Suprapubic skin (tissue), 4 donors: ENCODE data around the gene NFIA.

Experiments
- CTCF ChIP-seq, 2 donors: fragments of 200-600 bp in 1 of 2; fragments of 450-650 bp in 1 of 2; sonication (generic) in 1 of 2; IDR thresholded peaks; one replicate each; pipeline ENCODE4 v1.5.1; 2016 to 2019; ENCODE audit warnings: antibody characterized with exemption in 2 of 2, mild to moderate bottlenecking in 1 of 2, moderate library complexity in 1 of 2
- EP300 ChIP-seq: sonication (generic); formaldehyde crosslinking; IDR thresholded peaks from one replicate; pipeline ENCODE4 v1.6.1; 2017; ENCODE audit warnings: antibody characterized with exemption
- POLR2A ChIP-seq, 2 donors: fragments of 450-650 bp; IDR thresholded peaks; one replicate each; pipeline ENCODE4 v1.6.1; 2017; ENCODE audit warnings: antibody characterized with exemption in 2 of 2, mild to moderate bottlenecking in 2 of 2, moderate library complexity in 2 of 2
- POLR2AphosphoS5 ChIP-seq, 3 donors: sonication (generic); formaldehyde crosslinking; IDR thresholded peaks; one replicate each; pipeline ENCODE4 v1.6.1; 2017; ENCODE audit warnings: antibody characterized with exemption in 3 of 3

GRCh38 chr1:61121631-61122030 lies 39.3 kb downstream of the NFIA start:
- TF ChIP-seq CTCF (IDR thresholded peaks at IDR 0.05), result no peak
- no peak for TF ChIP-seq POLR2AphosphoS5 (IDR thresholded peaks at IDR 0.05)
- no peak for TF ChIP-seq POLR2A (IDR thresholded peaks at IDR 0.05)
- no peak for TF ChIP-seq EP300
